ENCODE data around the gene LBHD2. TPM values are rescaled to one million over a fixed set of nuclear protein-coding genes. Genes with fewer than 3 reads are reported as not detected.

Gene LBHD2
- total RNA-seq, 1 donor from 2014 or later: not detected

DNA sequence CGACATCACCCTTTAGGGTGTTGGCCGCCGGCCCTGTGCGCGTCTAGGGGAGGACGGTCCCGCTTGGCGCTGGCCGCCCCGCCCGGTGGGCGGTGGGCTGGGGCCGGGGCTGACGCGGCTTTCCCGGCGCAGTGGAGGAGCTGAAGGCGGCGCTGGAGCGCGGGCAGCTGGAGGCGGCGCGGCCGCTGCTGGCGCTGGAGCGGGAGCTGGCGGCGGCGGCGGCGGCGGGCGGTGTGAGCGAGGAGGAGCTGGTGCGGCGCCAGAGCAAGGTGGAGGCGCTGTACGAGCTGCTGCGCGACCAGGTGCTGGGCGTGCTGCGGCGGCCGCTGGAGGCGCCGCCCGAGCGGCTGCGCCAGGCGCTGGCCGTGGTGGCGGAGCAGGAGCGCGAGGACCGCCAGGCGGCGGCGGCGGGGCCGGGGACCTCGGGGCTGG, 42.9 kb downstream of the LBHD2 start:
- Mint-ChIP-seq H3K4me1 (ENCODE audit: low read depth, unreplicated experiment) (no peaks in the 10 kb centered on the region), H3K27me3 (ENCODE audit: unreplicated experiment) (peaks cover 21% of the 10 kb centered on the region), H3K36me3 (ENCODE audit: unreplicated experiment) (no peaks in the 10 kb centered on the region), H3K4me3 (ENCODE audit: unreplicated experiment) (no peak overlapping the region), H3K9me3 (ENCODE audit: unreplicated experiment) (peaks cover 1% of the 10 kb centered on the region), H3K27ac (ENCODE audit: unreplicated experiment) (no peak overlapping the region)
- no peak for TF ChIP-seq CTCF (IDR thresholded peaks at IDR 0.05; ENCODE audit: partially characterized antibody, unreplicated experiment)
- DNase-seq: peak; percentile 81

GRCh38 chr14:103127356-103127755, 43.3 kb downstream of the LBHD2 start:
- no peak for TF ChIP-seq CTCF (IDR thresholded peaks at IDR 0.05; ENCODE audit: partially characterized antibody, unreplicated experiment)
- no peak overlapping the region for H3K27ac Mint-ChIP-seq (ENCODE audit: unreplicated experiment)
- no peak for DNase-seq

GRCh38 chr14:103127861-103128598, 44.0 kb downstream of the LBHD2 start:
- no peak for TF ChIP-seq CTCF (IDR thresholded peaks at IDR 0.05; ENCODE audit: partially characterized antibody, unreplicated experiment)
- Mint-ChIP-seq H3K27ac (ENCODE audit: unreplicated experiment) (no peak overlapping the region), H3K9me3 (ENCODE audit: unreplicated experiment) (peaks cover 4% of the 10 kb centered on the region), H3K36me3 (ENCODE audit: unreplicated experiment) (no peaks in the 10 kb centered on the region), H3K4me3 (ENCODE audit: unreplicated experiment) (no peak overlapping the region), H3K4me1 (ENCODE audit: low read depth, unreplicated experiment) (no peaks in the 10 kb centered on the region), H3K27me3 (ENCODE audit: unreplicated experiment) (peaks cover 24% of the 10 kb centered on the region)
- DNase-seq: no peak

More at GRCh38 chr14:103127356-103127755, 43.3 kb downstream of the LBHD2 start:
- no peaks in the 10 kb centered on the region for H3K4me1 Mint-ChIP-seq (ENCODE audit: low read depth, unreplicated experiment)
- no peaks in the 10 kb centered on the region for H3K36me3 Mint-ChIP-seq (ENCODE audit: unreplicated experiment)
- peaks cover 21% of the 10 kb centered on the region for H3K27me3 Mint-ChIP-seq (ENCODE audit: unreplicated experiment)
- no peak overlapping the region for H3K4me3 Mint-ChIP-seq (ENCODE audit: unreplicated experiment)
- peaks cover 1% of the 10 kb centered on the region for H3K9me3 Mint-ChIP-seq (ENCODE audit: unreplicated experiment)

GRCh38 chr14:103128631-103129300, 44.8 kb downstream of the LBHD2 start:
- no peaks in the 10 kb centered on the region for H3K36me3 Mint-ChIP-seq (ENCODE audit: unreplicated experiment)
- no peak overlapping the region for H3K27ac Mint-ChIP-seq (ENCODE audit: unreplicated experiment)
- no peak for DNase-seq
- no peak for TF ChIP-seq CTCF (IDR thresholded peaks at IDR 0.05; ENCODE audit: partially characterized antibody, unreplicated experiment)
- H3K4me1 Mint-ChIP-seq (ENCODE audit: low read depth, unreplicated experiment): no peaks in the 10 kb centered on the region
- H3K27me3 Mint-ChIP-seq (ENCODE audit: unreplicated experiment): peaks cover 24% of the 10 kb centered on the region
- peak overlapping the region; percentile 10 for H3K4me3 Mint-ChIP-seq (ENCODE audit: unreplicated experiment)
- peaks cover 4% of the 10 kb centered on the region for H3K9me3 Mint-ChIP-seq (ENCODE audit: unreplicated experiment)

Data from glutamatergic neuron (in vitro differentiated cells).